HS-27A (cell line): ENCODE results near the gene GLUD1.
"Not testable (repeated sequence)": the region's sequence is repeated elsewhere in the genome, so short reads cannot be mapped to it uniquely, and the experiment has no call there.

Experiments used
- DNase-seq: peaks from one replicate; pipeline ENCODE4 v3.0.0-alpha.2; 2012; ENCODE audit warnings: low read depth, missing footprints

The GLUD1 gene

DNA sequence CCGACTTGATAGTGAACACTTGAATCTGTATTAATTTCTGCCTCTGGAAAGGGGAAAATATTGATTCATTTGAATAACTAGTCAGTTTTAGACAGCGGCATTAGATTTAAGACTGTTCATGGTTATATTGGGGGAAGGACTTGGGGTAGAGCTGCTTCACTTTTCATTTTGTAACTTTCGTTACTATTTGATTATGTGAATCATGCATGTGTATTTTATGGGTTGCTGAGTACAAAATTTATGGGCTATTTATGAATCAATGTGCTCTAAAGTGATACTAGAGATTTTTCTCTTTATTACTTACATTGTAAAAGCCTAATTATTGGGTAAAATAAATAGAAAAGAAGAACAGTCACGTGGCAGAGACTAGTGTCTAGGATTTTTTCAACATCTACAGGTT lies 4.9 kb downstream of the GLUD1 start:
- no peak for DNase-seq

DNA sequence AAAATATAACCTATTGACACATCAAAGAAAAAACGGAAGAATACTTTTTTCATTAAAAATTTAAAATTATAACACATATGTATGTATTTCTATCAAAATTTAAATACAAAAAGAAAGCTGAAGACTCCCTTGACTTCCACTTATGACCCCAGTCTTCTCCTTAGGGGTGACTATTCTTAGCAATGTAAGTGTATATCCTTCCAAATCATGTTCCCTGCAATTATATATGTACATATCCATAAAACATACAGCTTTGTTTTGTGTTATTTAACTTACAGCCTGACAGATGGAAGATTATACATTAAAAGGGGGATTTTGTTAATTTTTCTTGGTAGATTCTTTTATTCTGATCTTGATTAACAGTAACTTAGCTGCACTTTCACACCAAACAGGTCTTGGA lies 9.1 kb downstream of the GLUD1 start:
- DNase-seq, result no peak

DNA sequence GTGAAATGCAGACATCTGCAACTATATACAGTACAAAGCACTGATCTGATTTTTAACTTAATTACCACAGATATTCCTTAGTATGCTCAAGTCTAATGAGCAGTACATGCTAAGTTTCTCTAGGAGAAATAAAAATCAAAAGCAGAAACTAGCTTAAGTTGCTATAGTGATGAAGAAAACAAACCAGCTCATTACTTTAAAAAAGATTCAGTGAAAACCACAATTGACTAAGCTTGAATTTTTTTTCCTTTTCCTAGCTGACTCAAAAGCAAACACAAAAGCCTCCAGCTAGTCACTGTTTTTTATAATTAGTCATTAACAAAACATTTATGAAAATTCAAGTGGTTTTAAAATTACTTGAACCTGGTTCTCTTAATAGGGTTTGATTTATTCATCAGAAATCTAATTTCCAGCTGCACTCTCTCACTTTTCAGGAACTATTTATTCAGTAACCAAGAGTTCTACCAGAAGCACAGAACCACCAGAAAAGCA lies 10.3 kb downstream of the GLUD1 start:
- DNase-seq, result not testable (repeated sequence)

- not testable (repeated sequence) for DNase-seq
Measured at GRCh38 chr10:87083576-87084290, 10.9 kb downstream of the GLUD1 start.

DNA sequence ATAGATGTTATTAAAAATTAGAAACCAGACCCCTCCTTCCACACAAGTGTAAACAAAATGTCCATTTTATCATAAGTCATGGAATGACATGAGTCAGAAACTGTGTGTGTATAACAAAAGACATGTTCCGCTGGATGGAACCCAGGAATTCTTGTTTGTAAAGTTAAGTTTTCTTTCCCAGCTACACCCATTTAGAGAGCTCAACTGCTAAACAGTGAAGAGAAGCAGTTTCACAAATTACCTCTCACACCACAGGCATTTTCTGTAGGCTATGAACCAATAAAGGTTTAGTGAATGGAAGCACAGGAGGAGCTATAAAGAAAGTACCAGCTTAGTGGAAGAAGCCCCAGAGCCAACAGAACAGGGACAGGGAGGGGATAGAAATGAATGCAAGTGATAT lies 12.4 kb downstream of the GLUD1 start:
- not testable (repeated sequence) for DNase-seq

DNA sequence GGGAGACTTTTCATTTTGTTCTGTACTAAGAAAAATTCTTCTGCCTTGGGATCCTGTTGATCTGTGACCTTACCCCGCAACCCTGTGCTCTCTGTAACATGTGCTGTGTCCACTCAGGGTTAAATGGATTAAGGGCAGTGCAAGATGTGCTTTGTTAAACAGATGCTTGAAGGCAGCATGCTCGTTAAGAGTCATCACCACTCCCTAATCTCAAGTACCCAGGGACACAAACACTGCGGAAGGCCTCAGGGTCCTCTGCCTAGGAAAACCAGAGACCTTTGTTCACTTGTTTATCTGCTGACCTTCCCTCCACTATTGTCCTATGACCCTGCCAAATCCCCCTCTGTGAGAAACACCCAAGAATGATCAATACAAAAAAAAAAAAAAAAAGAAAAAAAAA lies 13.1 kb downstream of the GLUD1 start:
- DNase-seq, result not testable (repeated sequence)

- DNase-seq, result not testable (repeated sequence)
Measured at GRCh38 chr10:87080621-87081020, 14.0 kb downstream of the GLUD1 start.

- no peak for DNase-seq
Measured at GRCh38 chr10:87079106-87079836, 15.4 kb downstream of the GLUD1 start.

- not testable (repeated sequence) for DNase-seq
Measured at GRCh38 chr10:87076421-87076820, 18.2 kb downstream of the GLUD1 start.

DNA sequence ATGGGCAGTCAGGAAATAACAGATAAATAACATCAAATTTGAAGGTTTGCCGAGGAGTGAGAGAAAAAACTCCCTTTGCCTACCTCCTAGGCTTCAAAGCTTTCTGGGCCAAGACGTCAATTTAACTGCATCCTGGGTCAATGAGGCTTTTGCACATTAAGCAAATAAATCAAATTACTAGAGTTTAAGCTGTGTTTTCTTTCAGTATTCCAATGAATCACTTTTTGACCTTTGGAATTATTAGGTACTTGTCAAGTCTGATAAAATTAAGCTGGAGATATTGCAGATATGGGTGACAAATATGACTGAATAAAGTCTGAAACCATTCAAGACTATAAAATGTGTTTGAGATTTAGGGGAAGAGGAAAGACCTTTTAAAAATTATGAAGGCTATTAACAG lies 22.2 kb downstream of the GLUD1 start:
- no peak for DNase-seq

DNA sequence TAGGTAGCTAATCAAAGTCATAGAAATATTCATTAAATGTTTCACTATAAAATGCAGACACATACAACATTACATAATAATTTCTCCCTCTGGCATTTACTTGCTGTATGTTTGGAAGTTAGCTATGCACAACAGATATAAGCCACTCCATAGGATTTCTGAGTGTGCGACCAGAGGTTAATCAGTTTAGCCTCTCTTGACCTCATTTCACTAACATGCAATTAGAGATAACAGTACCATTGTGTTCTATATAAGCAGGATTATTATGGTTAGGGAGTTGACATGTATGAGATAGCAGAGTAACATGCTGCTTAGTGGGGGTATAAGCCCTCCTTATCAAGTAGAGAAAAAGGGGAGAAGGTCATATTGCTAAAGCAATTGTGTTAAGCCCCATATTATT lies 26.4 kb downstream of the GLUD1 start:
- no peak for DNase-seq

- DNase-seq, result no peak
Measured at GRCh38 chr10:87066865-87067264, 27.8 kb downstream of the GLUD1 start.

DNA sequence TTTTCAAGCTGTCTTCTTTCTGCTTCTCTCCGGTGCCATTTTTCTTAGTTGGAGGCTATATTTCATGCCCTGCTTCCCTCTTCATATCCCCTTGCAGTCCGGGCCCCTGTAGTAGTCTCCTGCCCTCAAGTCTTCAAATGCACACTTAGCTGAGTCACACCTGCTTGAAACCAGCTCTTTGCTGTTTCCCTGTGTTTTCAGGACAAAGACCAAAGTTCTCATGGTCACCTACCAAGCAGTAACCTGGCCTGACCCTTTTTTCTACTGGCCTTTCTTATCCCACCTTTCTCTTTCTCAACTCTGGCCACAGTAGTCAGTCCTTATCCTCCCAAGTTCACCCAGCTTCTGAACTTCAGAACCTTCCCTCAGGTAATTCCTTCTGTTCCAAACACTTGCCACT lies 28.5 kb downstream of the GLUD1 start:
- no peak for DNase-seq

DNA sequence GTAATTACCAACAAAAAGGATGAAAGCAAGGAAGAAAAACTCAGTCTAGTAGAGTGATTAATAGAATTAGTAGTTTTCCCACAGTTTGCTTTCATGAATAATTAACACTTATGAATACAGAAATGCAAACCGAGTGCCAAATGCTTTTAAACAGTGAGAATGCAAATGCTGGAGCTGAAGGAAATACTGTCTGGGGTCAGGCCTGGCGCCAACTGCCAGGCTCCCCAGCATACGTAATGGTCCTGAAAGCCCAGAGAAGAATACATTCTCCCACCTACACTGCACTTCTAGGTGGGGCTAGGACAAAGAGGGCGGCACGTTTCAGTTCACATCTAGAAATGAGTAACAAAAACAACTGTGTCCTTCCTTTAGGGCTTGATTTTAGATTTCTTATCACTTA lies 30.0 kb downstream of the GLUD1 start:
- no peak for DNase-seq

GRCh38 chr10:87060280-87060928 lies 34.2 kb downstream of the GLUD1 start:
- DNase-seq, result no peak

DNA sequence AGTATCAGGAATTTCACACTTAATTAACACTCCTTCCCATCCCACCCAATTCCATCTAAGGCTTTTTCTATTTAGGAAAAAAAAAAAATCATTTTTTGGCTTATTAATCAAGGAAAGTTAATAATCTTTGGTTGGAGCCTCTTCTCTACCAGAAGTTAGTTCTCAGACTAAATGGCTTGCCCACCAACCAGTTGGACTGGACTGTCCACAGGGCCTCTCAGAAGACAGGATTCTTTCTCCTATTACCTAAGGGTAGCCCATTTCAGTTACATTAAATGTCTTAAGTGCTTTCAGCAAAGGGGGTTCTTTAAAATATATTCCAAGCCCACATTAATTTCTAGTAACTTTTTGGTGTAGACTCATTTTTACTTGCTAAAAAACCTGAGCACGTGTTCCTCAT lies 35.2 kb downstream of the GLUD1 start:
- DNase-seq, result no peak

DNA sequence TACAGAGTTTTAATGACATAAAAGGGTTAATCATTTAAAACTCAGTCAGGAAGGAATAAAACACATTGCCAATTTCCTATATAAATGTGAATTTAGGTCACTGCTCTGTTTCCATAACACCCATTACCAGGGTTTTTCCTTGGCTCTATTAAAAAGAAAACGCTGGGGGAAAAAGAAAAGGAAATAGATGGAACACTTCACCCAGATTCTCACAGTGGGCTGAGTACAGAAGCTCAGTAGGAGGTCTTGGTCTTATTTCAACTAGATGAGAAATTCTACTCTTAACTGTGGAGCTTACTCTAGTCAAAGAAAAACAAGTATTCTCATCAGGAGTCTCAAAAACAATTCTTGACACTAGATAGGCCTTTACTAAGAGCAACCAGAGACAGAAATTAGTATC lies 36.5 kb downstream of the GLUD1 start:
- no peak for DNase-seq

- no peak for DNase-seq
Measured at GRCh38 chr10:87054373-87055295, 40.0 kb downstream of the GLUD1 start.

DNA sequence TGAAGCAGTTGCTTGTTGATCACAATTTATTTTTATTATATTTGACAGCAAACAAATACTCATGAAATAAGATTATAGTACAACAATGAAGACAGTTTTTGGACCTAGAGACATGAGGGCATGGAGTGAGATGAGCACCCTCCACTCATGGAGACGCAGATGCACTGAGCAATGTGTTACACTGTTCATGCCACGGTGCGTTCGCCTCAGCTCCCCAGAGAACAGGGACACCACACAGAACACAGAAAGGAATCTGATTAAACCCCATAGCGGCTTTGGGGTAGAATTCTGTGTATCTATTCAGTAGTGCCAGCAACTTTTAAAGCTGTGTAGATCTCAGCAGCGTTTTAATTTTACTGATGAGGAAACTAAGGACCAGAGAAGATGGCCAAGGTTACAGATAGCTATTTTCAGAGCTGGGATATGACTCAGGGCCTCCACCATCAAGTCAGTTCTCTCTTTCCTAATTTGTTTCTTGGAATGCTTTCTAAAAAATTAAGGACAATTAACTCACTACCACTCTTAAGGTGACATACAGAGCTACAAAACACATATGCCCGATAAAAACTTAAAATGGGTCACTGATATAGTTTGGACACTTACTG lies 41.0 kb downstream of the GLUD1 start:
- no peak for DNase-seq

DNA sequence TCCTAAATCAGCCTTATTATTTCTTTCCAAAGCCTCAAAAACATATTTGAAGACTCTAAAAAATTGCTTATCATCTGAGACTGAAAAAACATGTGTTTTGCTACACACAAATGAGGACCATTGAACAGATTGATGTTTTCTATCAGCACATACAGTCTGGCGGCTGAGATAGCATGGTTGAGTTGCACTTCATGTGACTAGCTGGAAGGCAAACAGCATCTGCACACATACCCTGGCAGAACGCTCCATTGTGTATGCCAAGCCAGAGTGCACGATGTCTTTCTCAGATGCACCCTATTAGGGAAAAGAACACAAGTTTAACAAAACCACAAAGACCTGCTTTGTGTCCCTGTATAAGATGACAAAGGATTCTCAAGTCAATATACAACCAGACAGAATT lies 41.5 kb downstream of the GLUD1 start:
- no peak for DNase-seq

GRCh38 chr10:87045434-87045938 lies 49.2 kb downstream of the GLUD1 start:
- DNase-seq, result no peak
